NCI-H446 (cell line): ENCODE measurements around the gene MPP3.

ENCODE experiments used
- DNase-seq, 2 experiments: peaks; one replicate each; lab custom pipeline; 2025; lab: John Stamatoyannopoulos, UW

The MPP3 gene

DNA sequence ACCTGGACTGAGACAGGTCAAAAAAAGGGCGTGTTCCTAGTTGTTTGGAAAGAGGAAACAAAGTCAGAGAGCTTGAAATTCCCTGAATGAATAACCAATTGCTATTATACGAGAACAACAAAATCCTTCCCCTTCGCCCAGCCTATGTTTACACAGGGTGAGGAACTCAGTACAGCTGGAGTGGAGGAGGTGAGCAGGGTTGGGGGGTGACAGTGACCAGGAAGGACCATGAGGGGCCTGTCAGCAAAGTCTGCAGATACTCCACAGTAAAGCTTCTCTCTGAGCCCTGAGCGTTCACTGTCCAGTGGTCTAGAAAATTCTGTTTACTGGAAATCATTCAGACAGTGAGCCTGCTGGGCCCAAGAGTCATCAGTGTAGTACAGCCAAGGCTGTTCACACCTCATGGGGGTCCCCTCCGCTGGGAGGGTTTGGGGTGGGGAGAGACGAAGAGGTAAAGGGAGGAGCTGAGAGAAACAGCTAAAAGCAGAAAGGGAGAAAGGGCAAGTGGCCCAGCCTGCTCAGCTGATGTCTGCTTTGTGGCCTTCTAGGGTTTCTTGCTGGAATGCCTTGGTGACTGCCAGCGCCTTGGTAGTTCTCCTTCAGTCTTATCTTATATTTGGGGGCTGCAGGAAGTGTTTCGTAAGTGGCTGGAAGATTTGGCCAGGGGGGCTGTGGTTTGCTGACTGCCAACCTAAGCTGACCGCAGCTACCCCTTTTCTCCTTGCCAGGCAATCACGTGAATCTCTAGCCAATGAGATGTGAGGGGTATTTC lies 59.9 kb downstream of the MPP3 start:
- no peak for DNase-seq

DNA sequence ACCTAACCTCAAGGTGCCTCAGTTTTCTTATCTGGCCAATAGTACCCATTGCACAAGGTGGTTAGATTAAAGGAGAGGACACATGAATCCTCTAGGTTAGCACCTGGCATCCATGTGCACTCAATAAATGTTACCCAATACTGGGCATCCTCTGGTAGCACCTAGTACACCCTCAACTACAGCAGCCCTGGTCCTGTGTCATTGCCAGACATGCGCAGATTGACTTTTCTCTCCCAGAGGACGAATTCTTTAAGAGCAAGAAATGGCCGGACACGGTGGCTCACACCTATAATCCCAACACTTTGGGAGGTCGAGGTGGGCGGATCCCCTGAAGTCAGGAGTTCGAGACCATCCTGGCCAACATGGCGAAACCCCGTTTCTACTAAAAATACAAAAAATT lies 61.5 kb downstream of the MPP3 start:
- DNase-seq = no peak

DNA sequence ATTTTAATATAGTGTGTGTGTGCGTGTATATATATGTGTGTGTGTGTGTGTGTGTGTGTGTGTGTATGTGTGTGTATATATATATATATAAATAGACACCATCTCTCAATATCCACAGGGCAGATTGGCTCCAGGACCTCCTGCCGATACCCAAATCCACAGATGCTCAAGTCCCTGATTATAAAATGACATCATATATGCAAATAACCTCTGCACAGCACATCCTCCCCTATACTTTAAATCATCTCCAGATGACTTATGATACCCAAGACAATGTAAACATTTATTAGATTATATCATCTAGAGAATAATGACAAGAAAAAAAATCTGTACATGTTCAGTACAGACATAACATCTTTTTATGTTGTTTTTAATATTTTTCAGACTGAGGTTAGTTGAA lies 62.0 kb downstream of the MPP3 start:
- DNase-seq = no peak

DNA sequence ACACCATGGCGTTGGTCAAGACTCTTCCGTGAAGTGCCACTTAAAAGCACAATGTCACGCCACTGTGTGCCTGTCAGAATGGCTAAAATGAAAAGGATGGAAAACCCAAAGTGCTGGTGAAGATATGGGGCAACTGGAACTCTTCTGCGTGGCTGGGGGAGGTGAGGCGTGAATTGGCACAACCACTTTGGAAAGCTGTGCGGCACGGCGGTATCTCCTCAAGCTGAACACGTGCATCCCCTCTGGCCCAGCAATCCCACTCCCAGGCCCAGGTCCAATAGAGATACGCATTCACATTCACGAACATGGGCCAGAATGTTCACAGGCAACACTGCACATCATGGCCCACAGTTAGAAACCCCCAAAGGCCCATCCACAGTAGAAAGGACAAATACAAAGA lies 63.1 kb downstream of the MPP3 start:
- no peak for DNase-seq

DNA sequence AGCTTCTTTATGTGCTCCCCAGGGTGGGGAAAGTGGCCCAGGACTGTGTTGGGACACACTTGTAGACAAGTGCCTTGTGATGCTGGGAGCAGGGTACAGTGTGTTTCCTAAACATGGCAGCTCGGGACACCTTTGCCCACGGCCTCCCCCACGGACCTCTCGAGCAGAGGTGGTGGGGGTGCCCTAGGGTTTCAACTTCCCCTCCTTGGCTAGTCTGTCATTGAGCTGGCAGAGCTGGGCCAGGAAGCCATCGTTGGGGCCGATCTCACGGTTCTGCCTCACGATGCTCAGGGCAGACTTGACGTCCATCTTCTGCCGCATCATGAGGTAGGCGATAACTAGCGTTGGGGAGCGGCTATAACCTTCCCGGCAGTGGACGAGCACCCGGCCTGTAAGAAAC lies 63.5 kb downstream of the MPP3 start:
- DNase-seq = no peak

DNA sequence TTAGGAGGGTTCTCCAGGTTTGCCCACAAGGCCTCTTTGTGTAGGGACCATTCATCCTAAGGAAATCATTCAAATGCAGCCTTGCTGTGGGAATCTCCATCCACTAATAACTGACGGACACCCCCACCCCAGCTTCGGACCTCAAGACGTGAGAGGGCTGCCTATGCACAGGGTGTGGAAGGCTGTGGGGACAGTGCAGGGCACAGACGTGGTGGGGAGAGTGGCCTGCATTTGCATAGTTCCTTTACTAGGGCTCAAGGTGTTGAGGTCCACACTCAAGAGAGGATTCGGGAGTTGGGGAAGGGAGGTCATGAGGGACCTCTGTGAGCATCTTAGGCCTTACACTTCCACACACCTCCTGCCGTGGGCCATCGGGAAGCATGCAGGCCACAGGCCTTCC lies 64.0 kb downstream of the MPP3 start:
- DNase-seq = no peak

DNA sequence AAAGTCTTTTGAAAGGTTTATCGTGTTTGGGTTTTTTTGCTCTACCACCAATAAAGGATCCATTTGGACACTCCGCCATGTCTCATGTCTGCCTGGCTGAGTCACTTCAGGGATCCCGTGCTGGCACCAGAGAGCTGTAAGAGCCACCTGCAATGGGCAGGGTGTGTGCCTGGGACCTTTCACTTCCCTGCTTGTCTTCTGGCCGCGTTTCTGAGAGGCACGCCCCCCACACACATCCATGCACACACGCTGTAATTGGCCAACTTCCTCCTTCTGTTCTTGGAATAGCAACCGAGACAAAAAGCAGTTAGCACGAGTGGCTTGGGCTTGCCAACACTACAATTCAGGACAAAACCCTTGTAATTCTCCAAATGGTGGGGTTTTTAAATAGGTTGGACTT lies 64.6 kb downstream of the MPP3 start:
- DNase-seq = no peak

DNA sequence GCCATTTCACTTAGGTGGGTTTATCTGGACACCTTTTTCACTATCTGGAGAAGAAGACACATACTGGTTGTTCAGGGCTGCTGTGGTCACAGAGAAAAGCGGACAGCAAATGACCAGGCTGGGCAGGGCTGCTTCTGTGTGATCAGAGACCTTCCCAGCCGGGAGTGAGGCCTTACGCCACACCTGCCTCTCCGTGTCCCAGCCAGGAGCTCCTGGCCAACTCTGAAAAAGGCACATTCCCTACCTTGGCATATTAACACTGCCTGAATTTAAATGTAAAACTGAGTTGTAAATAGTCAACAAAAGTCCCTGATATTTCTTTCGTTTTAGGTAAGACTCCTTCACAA lies 65.3 kb downstream of the MPP3 start:
- no peak for DNase-seq

DNA sequence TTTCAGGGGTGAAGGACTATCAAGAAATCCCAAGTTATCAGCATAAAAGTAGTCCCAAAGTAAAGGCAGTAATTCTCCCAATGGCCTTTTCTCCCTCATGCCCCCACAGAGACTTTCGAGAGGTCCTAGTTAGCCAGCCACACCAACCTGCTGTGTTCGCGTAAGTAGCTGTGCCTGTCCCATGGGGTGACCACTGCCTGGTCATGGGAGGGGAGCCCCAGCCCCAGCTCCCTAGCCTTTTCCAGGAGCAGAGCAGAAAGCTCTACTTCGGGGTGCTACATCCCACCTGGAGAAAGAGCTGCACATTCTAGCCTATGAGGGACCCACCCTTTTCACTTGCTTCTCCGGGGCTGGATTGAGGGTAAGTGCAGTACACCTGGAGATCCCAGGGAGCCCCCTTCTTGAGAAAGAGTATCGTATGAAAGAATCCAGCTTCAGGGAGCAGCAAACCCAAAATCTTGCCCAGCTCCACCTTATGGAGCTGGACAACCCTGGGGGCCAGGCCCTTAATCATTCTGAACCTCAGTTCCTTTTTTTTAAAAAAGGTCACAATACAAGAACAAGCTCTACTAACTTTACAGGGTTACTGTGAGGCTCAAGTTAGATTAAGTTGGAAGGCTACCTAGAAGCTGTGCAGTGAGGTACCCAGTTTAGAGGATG lies 65.8 kb downstream of the MPP3 start:
- no peak for DNase-seq

DNA sequence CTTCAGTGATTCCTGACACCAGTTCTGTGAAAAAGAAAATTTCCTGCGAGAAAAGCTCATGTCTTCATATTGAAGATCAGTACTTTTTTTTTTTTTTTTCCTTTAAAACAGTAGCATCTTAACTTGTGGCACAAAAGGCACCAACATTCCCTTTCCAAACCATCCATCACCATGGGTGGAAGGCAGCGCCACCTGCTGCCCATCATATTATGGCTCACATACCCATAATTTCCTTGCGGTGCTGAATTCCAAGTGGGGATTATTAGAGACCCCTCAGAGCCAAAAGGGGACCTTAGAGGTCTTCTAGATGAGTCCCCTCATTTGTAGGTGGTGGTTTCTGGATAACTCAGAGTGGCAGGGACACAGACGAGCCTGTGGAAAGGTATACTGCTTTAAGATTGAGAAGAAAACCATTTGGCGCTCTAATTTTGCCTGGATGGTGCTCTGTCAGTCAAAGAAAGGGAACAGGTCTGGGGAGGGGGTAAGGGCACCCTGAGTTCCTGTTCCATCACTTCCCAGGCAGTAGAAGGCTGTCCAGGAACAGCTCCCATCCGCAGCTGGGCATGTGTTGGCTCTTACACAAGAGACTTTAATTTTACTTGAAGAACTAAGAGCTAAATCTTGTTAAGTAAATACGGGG lies 66.4 kb downstream of the MPP3 start:
- peak; percentile 6 to 64 for DNase-seq

DNA sequence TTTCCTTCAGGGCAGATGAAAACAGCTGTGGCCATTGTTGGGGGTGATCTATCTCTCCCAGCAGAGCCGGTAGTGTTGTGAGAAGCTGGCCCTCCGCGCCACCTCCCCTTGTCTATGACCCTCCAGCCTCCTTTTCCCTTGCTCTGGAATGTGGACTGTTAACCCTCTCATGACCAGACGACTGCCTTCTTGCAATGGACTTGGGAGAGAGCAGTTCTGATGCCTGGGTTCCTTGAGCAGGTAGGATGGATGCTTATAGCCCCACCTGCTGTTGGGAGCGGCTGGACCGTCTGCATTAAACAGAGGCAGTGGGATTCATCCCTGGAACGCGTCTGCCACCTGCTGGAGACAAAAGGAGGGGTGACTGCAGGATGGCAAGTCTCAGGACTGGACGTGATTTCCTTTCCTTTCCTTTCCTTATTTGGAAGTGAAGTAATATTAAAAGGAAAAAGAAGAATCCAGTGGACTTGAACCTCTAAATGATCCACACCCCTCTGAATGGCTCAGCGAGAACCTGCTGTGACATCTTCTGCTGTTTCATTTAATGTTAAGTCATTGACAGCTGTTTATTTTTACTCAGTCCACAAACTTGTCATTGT lies 72.6 kb downstream of the MPP3 start:
- DNase-seq = peak; percentile 78 to 90

DNA sequence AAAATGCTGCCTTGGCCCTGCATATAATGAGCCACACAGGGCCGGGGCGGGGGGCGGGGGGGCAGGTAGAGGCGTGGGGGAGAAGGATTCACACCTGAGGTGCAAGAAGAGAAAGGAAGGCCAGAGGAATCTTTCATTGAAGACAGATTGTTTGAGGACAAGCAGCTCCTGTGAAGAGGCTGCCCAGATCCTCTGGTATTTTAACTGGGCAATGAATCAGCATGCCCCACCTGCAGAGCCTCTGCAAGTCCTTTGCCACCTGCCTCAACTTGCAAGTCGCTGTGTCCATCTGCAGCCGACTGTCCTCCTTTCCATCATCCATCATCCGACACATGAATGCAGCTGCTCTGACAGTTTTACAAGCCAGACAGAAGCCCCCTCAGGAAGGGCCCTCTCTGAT lies 73.1 kb downstream of the MPP3 start:
- DNase-seq = no peak

DNA sequence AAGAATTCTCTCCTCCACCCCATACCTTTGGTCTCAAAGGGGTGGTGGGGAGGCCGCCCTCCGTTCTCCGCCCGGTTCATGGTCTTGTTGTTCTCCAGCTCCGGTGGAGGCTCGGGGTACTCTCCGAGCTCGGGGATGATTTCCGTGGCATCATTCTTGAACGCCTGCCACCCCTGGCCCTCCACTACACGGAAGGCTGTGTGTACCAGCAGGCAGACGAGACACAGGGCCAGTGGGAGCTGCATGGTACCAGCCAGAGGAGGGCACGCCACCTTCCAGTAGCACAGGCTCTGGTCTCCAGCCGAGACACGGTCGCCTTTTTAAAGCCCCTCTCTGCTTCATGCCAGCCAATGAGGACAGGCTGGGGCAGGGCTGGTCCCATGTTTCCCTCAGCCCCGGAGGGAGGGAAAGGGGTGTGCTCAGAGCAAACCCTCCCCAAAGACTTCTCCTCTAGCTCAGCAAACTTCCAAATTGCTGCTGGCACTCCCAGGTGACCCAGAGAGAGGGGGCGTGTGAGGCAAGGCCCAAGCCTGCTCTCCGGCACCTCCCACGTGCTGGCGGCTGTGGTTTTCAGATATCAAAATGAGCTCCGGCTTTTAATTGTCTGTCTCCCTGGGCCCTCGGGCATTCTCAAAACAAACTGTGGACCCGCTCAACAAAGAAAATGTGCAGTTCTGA lies 74.3 kb downstream of the MPP3 start, which contains the start of gene SOST:
Gene SOST (minus strand): TSS at position 295 of the 678 bp plus-strand sequence. CDS start 50 bp downstream, at position 245.
- no peak for DNase-seq

DNA sequence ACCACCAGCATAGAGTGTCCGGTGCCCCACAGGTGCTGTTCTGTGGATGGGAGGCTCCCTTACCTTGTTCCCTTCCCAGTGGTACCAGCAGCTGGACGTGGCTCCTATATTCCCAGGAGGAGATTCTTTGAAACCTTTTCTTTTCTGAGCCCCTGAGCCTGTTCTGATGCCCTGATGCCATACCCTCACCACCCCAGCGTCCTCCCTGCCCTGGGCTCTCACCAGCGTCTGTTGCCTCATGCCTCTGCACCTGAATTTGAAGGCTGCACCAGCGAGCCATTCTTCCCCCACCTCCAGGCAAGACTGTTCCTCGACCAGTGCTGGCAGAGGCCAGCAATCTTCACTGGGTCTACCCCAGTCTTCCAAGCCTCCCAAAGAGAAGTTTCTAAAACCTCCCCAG lies 74.9 kb downstream of the MPP3 start:
- no peak for DNase-seq

DNA sequence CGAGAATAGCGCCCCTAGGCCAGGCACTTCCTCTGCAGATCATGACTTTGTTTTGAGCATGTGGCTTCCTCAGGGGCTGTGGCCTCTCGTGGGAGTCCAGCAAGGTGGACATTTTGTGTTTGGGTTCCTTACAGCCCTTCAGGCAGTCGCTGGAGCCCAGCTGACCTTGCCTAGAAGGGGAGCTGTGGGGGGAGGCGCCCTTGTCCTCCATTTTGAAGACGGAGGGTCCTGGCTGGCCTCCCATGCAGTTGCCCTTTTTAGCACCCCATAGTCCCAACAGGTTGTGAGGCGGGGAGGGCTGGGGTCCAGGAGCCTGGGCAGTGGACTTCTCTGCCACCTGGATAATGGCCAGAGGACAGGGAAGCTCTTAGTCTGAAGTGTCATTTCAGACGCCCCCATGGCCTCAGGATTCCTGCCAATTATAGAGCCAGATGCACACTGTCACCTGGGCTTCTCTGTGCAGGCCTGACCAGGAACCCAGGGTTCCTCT lies 75.7 kb downstream of the MPP3 start:
- DNase-seq = no peak

DNA sequence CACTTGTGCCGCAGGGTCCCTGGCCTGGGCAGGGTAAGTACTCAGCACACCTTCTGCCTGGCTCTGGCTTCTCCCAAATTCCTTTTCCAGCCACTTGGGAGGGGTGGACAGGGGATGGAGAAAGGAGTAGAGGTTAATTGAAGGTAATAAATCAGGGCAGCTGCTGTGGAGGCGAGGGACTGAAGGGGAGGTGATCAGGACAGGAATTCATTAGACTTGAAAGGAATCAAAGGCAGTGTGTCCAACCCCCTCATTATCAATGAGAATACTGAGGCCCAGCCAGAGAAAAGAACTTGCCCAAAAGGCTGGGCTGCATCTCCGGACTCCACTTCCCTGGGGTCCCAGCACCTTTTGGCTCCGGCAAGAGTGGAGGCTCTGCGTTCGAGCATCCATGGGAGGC lies 76.7 kb downstream of the MPP3 start:
- DNase-seq = no peak

DNA sequence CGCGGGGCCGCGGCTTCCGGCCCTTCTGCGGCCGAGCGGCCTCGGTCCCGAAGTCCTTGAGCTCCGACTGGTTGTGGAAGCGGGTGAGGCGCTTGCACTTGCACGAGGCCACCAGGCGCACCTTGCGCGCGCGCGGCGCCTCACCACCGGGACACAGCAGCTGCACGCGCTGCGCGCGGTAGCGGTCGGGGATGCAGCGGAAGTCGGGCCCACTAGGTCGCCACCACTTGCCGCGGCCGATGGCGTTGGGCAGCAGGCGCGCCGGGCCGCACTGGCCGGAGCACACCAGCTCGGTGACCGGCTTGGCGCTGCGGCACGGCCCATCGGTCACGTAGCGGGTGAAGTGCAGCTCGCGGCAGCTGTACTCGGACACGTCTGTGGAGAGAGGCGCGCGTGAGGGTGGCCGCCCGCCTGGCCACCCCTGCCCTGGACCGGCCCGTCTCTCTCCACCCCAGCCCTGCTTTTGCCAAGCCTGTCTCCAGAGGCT lies 77.5 kb downstream of the MPP3 start:
- no peak for DNase-seq

DNA sequence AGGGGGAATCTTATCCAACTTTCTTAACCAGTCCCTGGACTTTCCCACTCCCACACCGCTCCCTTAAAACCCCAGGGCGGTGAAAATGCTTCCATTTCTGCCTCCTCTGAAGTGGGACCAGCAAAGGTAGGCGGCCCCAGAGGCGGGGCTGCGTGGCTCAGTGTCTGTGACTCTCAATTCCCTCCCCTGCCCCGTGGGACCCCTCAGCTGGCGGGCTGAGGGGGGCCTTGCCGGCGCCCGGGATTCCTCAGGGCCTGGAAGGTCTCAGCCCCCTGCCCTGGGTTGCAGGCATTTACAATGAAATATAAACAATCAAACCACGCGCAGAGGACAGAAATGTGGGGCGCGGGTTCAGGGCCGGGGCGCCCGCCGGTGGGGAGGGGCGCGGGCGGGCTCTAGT lies 78.0 kb downstream of the MPP3 start:
- DNase-seq = no peak

DNA sequence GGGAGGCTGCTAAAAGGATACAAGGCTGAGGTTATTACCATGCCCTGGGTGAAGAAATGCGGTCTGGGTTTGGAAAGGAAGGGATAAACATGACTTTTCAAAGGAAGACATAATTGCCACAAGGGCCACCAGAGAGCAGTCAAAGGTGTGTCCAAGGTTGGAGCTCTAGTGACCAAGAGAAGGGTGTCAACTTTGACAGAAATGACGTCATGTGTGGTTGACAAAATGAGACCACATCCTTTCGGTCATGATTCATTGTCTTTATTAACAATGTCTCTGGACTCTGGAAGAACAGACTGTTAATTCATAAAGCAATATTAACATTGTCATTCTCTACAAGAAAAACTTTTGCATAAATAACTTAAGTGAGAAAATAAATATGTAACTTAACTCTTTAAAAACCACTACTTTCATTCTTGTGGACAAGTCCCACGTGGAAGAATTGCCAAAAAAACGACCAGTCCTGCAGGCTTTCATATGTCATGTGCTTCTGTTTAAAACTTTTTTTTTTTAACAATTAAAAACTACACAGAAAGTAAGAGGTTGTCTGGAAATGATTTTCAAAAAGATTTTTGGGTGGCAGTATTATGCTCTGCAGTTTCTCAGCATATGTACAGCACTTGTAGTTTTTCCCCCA lies 79.3 kb downstream of the MPP3 start:
- DNase-seq = no peak
